ENCODE data around the gene TPR. TPM values are rescaled to one million over a fixed set of nuclear protein-coding genes. Genes with fewer than 3 reads are reported as not detected.

The TPR gene
- total RNA-seq, 1 experiment from 2014 or later = 107 TPM

DNA sequence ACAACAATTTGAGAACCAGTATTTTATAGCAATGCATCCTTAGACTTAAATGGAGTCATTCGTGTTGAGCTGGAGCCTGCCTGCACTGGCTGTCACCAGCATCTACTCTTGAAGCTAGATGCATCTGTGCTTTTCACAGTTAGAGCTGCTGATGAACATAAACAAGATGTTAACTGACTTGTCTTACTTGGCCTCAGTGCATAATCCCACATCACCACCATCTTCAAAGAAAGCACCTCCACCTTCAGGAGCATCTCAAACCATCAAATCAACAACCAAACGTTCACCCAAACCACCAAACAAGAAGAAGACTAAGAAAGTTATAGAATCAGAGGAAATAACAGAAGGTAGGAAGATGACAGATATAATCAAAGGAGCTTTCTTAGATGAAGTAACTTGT, 71.1 kb downstream of the TPR start:
- no peak for DNase-seq
- Histone ChIP-seq H3K4ac (ENCODE audit: low read depth, low read length) (no peak overlapping the region), H3K9ac (ENCODE audit: extremely low read depth, insufficient read length, low read length) (no peak overlapping the region), H3K56ac (ENCODE audit: insufficient read length, low read depth, low read length) (no peak overlapping the region), H2AFZ (ENCODE audit: low read length) (no peak overlapping the region), H3K18ac (ENCODE audit: insufficient read length, low read depth, low read length) (no peak overlapping the region), H2AK5ac (ENCODE audit: insufficient read length, low read length) (no peak overlapping the region), H4K20me1 (ENCODE audit: control insufficient read depth, insufficient read depth, insufficient read length) (no peaks in the 10 kb centered on the region), H3K79me1 (ENCODE audit: insufficient read depth, low read depth, low read length, poor library complexity, severe bottlenecking) (no peaks in the 10 kb centered on the region), H4K91ac (ENCODE audit: insufficient read length, low read depth, low read length) (no peak overlapping the region), H2BK5ac (ENCODE audit: insufficient read length, low read length) (no peak overlapping the region), H3K27me3 (ENCODE audit: insufficient read depth, low read length) (no peaks in the 10 kb centered on the region), H2BK12ac (ENCODE audit: insufficient read length, low read depth, low read length) (no peak overlapping the region), H3K9me3 (ENCODE audit: control insufficient read depth, low read depth, low read length) (no peaks in the 10 kb centered on the region), H2BK120ac (ENCODE audit: low read depth, low read length, poor library complexity, severe bottlenecking) (no peak overlapping the region), H3K27ac (ENCODE audit: insufficient read length, low read depth, low read length) (no peak overlapping the region), H3K4me1 (ENCODE audit: insufficient read depth, low read length) (no peaks in the 10 kb centered on the region), H4K8ac (replicated peaks; ENCODE audit: insufficient read length, low read depth, low read length) (no peak overlapping the region), H3K23me2 (ENCODE audit: insufficient read length, low read depth, low read length, poor library complexity, severe bottlenecking) (no peaks in the 10 kb centered on the region), H3K14ac (ENCODE audit: insufficient read depth, low read length) (no peak overlapping the region), H3T11ph (ENCODE audit: low read length) (no peak overlapping the region), H3K79me2 (ENCODE audit: insufficient read depth, low read length) (no peaks in the 10 kb centered on the region), H4K5ac (ENCODE audit: insufficient read length, low read depth, low read length) (no peak overlapping the region), H3K23ac (ENCODE audit: insufficient read length, low read depth, low read length) (no peak overlapping the region), H2BK15ac (ENCODE audit: low read depth, low read length) (no peak overlapping the region), H3K4me2 (ENCODE audit: insufficient read depth, insufficient read length, low read length) (no peak overlapping the region), H2BK20ac (ENCODE audit: low read depth, low read length, poor library complexity, severe bottlenecking) (no peak overlapping the region)
- no peaks in the 10 kb centered on the region for H3K27me3 Mint-ChIP-seq (ENCODE audit: low read depth)
- no peaks in the 10 kb centered on the region for H3K9me3 Mint-ChIP-seq
- 100% methylated on average over 1 of the region's 2 CpGs for whole genome bisulfite sequencing (ENCODE audit: extremely low coverage, insufficient read length, low lambda C conversion rate)
- H3K27ac Mint-ChIP-seq = no peak overlapping the region
- H3K4me1 Mint-ChIP-seq = no peaks in the 10 kb centered on the region; a peak in 1 of 4 replicates
- H3K4me3 Mint-ChIP-seq = no peak overlapping the region
- no peaks in the 10 kb centered on the region for H3K36me3 Mint-ChIP-seq (ENCODE audit: insufficient read depth in 1 of 3, low read depth in 3 of 3)
- no peak for TF ChIP-seq CTCF (conservative IDR thresholded peaks at IDR 0.05)
